ENCODE results near the gene CSH2. TPM values are rescaled to one million over a fixed set of nuclear protein-coding genes. Genes with fewer than 3 reads are reported as not detected.

The CSH2 gene
- total and polyA plus RNA-seq, 2 of the 8 experiments (the other 6 are each of a cell fraction or from before 2014, with no cell fraction given): 0.43 TPM; not detected in 1

DNA sequence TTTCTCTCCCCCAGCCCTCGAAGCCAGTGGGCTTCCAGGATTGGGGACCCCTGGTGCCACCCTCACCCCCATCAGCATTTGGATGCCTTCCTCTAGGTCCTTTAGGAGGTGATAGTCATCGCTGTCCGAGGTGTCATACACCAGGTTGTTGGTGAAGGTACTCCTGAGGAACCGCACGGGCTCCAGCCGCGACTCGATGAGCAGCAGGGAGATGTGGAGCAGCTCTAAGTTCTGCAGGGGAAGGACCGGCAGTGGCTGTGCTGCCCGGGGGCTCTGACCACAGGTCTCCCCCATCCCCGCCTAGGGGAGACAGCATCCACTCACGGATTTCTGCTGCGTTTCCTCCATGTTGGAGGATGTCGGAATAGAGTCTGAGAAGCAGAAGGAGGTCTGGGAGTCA is 36.6 kb upstream of the CSH2 start:
- DNase-seq (ENCODE audit: low read depth in 1 of 2, low spot score in 2 of 2): no peak
- H3K23me2 ChIP-seq (ENCODE audit: low read depth, low read length): no peaks in the 10 kb centered on the region
- H3K9me3 ChIP-seq (ENCODE audit: insufficient read depth in 2 of 2, low read depth in 1 of 2, low read length in 1 of 2): no peaks in the 10 kb centered on the region
- H3K27ac ChIP-seq (ENCODE audit: low read depth, low read length): no peak overlapping the region
- no peaks in the 10 kb centered on the region for H3K27me3 ChIP-seq (replicated peaks in 1 of 4; ENCODE audit: control insufficient read depth in 3 of 4, extremely low read depth in 1 of 4, insufficient read depth in 3 of 4, low read length in 3 of 4)
- H2BK5ac ChIP-seq (ENCODE audit: low read depth, low read length): no peak overlapping the region
- H3K79me1 ChIP-seq (ENCODE audit: low read depth, low read length): no peaks in the 10 kb centered on the region
- POLR2A ChIA-PET (ENCODE audit: partially characterized antibody): no interaction called here
- H3K18ac ChIP-seq (ENCODE audit: extremely low read depth, low read length): no peak overlapping the region
- no peak overlapping the region for H4K5ac ChIP-seq (ENCODE audit: insufficient read length, low read depth, low read length)
- no peak overlapping the region for H3K4me2 ChIP-seq (ENCODE audit: insufficient read depth in 1 of 2, low read depth in 2 of 2, low read length in 2 of 2)
- H4K20me1 ChIP-seq (replicated peaks in 1 of 2; ENCODE audit: control insufficient read depth in 1 of 2, insufficient read depth in 2 of 2, low read length in 2 of 2): no peaks in the 10 kb centered on the region
- H4K91ac ChIP-seq (replicated peaks; ENCODE audit: insufficient read length, low read length): no peak overlapping the region
- no peak overlapping the region for H2BK15ac ChIP-seq (ENCODE audit: low read length)
- H4K8ac ChIP-seq (ENCODE audit: extremely low read depth, insufficient read depth, low read length): no peak overlapping the region
- no peak overlapping the region for H2BK120ac ChIP-seq (replicated peaks; ENCODE audit: low read depth, low read length)
- no peak overlapping the region for H3K56ac ChIP-seq (replicated peaks; ENCODE audit: insufficient read length, low read depth, low read length)
- H2BK12ac ChIP-seq (ENCODE audit: low read depth, low read length): no peak overlapping the region
- FAIRE-seq: no peak
- H2AK5ac ChIP-seq (ENCODE audit: low read depth, low read length): no peak overlapping the region
- H2BK20ac ChIP-seq (ENCODE audit: low read length): no peak overlapping the region
- H3K4me1 ChIP-seq (replicated peaks in 1 of 4; ENCODE audit: control insufficient read depth in 3 of 4, insufficient read depth in 4 of 4, low read length in 3 of 4): peaks cover 0 to 4% (median under 1%) of the 10 kb centered on the region in 4 experiments; a peak in 2 of 7 replicates
- H3K36me3 ChIP-seq (ENCODE audit: control insufficient read depth in 2 of 4, insufficient read depth in 4 of 4, low read length in 3 of 4): no peaks in the 10 kb centered on the region
- H3K9ac ChIP-seq (replicated peaks in 1 of 4; ENCODE audit: extremely low read depth in 1 of 4, low read depth in 3 of 4, low read length in 3 of 4): no peak overlapping the region
- no peak overlapping the region for H3K4ac ChIP-seq (replicated peaks; ENCODE audit: insufficient read length, low read depth, low read length)
- whole genome bisulfite sequencing, 2 experiments (ENCODE audit: extremely low coverage in 1 of 2, insufficient coverage in 1 of 2, insufficient read length in 1 of 2, insufficient replicate concordance in 2 of 2, low coverage in 1 of 2, low lambda C conversion rate in 2 of 2, missing lambda C conversion rate in 1 of 2): 89% methylated on average over 13 of the region's 14 CpGs; no CpG with 5 or more reads in 1 of the 2 experiments
- H3K4me3 ChIP-seq (ENCODE audit: extremely low read depth in 1 of 4, insufficient read depth in 2 of 4, low read depth in 3 of 4, low read length in 4 of 4): no peak overlapping the region
- H3K79me2 ChIP-seq (ENCODE audit: control insufficient read depth in 1 of 2, insufficient read depth in 2 of 2, low read length in 2 of 2): no peaks in the 10 kb centered on the region
- no peak overlapping the region for H2AFZ ChIP-seq (ENCODE audit: low read length)
- CTCF ChIA-PET (ENCODE audit: partially characterized antibody): interaction anchor here (0.8 to 11.2 kb wide), 24 partner anchors 9 to 192 kb away, joined by 3 to 270 read pairs (median 12); partner anchors contain the start of genes CD79B, CSH1, GH1 and GH2
- H3K14ac ChIP-seq (ENCODE audit: insufficient read length): no peak overlapping the region
- no peak overlapping the region for H3K23ac ChIP-seq (ENCODE audit: insufficient read length)
- TF ChIP-seq ZNF274 (IDR thresholded peaks at IDR 0.05; ENCODE audit: borderline replicate concordance, extremely low read depth, low read length): no peak
- no peak for TF ChIP-seq TCF12 (IDR thresholded peaks at IDR 0.05; ENCODE audit: low read depth, low read length)
- TF ChIP-seq TAF7 (optimal IDR thresholded peaks at IDR 0.05; ENCODE audit: borderline replicate concordance, low read depth, low read length): no peak
- TF ChIP-seq, protein P1, sequence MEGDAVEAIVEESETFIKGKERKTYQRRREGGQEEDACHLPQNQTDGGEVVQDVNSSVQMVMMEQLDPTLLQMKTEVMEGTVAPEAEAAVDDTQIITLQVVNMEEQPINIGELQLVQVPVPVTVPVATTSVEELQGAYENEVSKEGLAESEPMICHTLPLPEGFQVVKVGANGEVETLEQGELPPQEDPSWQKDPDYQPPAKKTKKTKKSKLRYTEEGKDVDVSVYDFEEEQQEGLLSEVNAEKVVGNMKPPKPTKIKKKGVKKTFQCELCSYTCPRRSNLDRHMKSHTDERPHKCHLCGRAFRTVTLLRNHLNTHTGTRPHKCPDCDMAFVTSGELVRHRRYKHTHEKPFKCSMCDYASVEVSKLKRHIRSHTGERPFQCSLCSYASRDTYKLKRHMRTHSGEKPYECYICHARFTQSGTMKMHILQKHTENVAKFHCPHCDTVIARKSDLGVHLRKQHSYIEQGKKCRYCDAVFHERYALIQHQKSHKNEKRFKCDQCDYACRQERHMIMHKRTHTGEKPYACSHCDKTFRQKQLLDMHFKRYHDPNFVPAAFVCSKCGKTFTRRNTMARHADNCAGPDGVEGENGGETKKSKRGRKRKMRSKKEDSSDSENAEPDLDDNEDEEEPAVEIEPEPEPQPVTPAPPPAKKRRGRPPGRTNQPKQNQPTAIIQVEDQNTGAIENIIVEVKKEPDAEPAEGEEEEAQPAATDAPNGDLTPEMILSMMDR (IDR thresholded peaks at IDR 0.05; ENCODE audit: control extremely low read depth in 1 of 3, insufficient read depth in 1 of 3, low read depth in 1 of 3, low read length in 3 of 3): no peak
- TF ChIP-seq, protein P2, sequence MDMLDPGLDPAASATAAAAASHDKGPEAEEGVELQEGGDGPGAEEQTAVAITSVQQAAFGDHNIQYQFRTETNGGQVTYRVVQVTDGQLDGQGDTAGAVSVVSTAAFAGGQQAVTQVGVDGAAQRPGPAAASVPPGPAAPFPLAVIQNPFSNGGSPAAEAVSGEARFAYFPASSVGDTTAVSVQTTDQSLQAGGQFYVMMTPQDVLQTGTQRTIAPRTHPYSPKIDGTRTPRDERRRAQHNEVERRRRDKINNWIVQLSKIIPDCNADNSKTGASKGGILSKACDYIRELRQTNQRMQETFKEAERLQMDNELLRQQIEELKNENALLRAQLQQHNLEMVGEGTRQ (IDR thresholded peaks at IDR 0.05; ENCODE audit: low read length): no peak
- TF ChIP-seq POLR2A (IDR thresholded peaks at IDR 0.05; ENCODE audit: control extremely low read depth in 1 of 2, low read depth in 2 of 2, low read length in 2 of 2): no peak
- TF ChIP-seq EGR1 (IDR thresholded peaks at IDR 0.05; ENCODE audit: borderline replicate concordance, low read depth, low read length): no peak
- TF ChIP-seq POLR2AphosphoS5 (IDR thresholded peaks at IDR 0.05; ENCODE audit: low read depth, low read length): no peak
- TF ChIP-seq JUND (IDR thresholded peaks at IDR 0.05; ENCODE audit: low read length): no peak
- TF ChIP-seq GABPA (IDR thresholded peaks at IDR 0.05; ENCODE audit: borderline replicate concordance, insufficient read depth, low read length): no peak

All from H1 (cell line).